Measurements from ENCODE around the gene PPIL1. TPM values are rescaled to one million over a fixed set of nuclear protein-coding genes. Genes with fewer than 3 reads are reported as not detected.

Gene PPIL1
- total RNA-seq, 2 donors from 2014 or later: 12.0 to 12.9 TPM

DNA sequence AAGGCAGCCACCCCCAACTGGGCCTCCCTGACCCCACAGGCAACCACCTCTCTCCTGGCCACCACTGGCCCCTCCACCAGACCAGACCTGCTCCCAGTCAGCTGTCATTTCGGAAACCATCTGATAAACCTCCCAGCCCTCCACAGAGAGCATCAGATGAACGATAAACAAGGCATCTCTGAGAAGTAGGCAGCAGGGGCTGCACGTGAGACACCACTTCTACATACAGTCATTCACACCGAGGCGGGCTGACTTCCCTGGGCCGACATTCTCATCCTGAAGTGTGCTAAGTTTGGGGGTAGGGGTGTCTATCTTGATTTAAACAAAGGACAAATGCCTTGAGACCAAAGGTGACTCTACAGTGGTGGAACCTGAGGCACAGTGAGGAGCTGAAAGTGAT, 49.2 kb downstream of the PPIL1 start:
- H3K27ac ChIP-seq: no peak overlapping the region

DNA sequence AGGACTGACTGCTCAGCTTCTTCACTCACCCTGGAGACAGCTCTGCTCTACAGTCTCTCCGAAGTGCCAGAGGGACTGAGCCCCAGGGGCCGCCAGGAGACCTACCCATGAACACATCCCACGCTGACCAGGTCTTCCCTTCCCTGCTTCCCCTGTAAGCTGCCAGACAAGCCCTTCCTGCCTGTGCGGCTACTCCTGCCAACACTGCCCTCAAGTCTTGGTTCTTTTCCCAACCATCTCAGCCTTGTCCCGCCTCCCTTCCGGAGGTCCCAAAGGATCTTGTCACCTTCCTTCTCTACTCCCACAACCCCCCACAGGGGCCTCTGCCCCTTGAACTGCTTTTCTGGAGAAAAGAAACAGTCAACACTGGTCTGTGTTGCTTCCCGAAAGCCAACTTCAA, 50.4 kb downstream of the PPIL1 start:
- peaks cover 5 to 11% of the 10 kb centered on the region in 2 donors for H3K4me1 ChIP-seq (ENCODE audit: control insufficient read depth in 1 of 2, low read depth in 2 of 2)
- TF ChIP-seq, protein P1, sequence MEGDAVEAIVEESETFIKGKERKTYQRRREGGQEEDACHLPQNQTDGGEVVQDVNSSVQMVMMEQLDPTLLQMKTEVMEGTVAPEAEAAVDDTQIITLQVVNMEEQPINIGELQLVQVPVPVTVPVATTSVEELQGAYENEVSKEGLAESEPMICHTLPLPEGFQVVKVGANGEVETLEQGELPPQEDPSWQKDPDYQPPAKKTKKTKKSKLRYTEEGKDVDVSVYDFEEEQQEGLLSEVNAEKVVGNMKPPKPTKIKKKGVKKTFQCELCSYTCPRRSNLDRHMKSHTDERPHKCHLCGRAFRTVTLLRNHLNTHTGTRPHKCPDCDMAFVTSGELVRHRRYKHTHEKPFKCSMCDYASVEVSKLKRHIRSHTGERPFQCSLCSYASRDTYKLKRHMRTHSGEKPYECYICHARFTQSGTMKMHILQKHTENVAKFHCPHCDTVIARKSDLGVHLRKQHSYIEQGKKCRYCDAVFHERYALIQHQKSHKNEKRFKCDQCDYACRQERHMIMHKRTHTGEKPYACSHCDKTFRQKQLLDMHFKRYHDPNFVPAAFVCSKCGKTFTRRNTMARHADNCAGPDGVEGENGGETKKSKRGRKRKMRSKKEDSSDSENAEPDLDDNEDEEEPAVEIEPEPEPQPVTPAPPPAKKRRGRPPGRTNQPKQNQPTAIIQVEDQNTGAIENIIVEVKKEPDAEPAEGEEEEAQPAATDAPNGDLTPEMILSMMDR (IDR thresholded peaks at IDR 0.05): no peak
- H3K9me3 ChIP-seq: no peaks in the 10 kb centered on the region
- no peak overlapping the region for H3K27ac ChIP-seq
- no peak for DNase-seq (ENCODE audit: low spot score)
- no peaks in the 10 kb centered on the region for H3K27me3 ChIP-seq (replicated peaks; ENCODE audit: insufficient read depth)
- no peak overlapping the region for H3K4me3 ChIP-seq
- ATAC-seq (ENCODE audit: insufficient number of reproducible peaks, low FRiP score, low read depth): no peak
- no peaks in the 10 kb centered on the region for H3K36me3 ChIP-seq

More for the DNA sequence above, 49.2 kb downstream of the PPIL1 start:
- H3K4me3 ChIP-seq: no peak overlapping the region
- TF ChIP-seq, protein P1 (IDR thresholded peaks at IDR 0.05): no peak
- no peaks in the 10 kb centered on the region for H3K9me3 ChIP-seq
- no peaks in the 10 kb centered on the region for H3K36me3 ChIP-seq
- H3K27me3 ChIP-seq (replicated peaks; ENCODE audit: insufficient read depth): no peaks in the 10 kb centered on the region
- ATAC-seq (ENCODE audit: insufficient number of reproducible peaks, low FRiP score, low read depth): no peak
- peaks cover 10 to 21% of the 10 kb centered on the region in 2 donors for H3K4me1 ChIP-seq (ENCODE audit: control insufficient read depth in 1 of 2, low read depth in 2 of 2)
- DNase-seq (ENCODE audit: low spot score): no peak

DNA sequence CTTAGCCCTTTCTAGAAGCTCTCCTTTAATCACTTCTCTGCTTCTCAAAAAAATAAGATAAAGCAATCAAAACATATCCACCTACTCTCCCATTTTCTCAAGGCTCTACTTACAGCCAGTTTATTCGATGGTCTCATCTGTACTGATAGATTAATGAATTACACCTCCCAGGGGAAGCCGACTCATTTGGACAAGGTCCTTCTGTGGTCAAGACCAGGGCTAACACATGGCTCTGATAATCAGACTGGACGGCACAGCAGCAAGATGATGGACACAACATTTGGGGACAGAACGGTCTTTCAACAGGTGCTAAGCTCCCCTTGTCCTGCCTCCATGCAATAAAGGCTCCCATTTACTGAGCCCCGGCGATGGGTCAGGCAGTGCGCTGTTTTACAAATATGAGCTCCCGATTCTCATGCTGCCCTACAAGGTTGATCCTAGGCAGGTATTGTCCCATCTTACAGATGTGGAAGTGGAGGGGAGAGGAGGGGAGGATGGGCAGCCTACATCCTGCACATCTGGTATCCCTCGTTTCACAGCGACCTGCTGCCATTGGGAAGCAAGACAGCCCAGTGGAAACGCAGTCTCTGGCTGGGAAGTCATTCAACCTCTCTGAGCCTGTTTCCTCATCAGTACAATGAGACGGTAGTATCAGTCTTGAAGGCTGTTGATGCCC, 51.0 kb downstream of the PPIL1 start:
- Histone ChIP-seq H3K27ac (no peak overlapping the region), H3K4me1 (ENCODE audit: control insufficient read depth in 1 of 2, low read depth in 2 of 2) (peaks cover 5 to 16% of the 10 kb centered on the region in 2 donors), H3K9me3 (no peaks in the 10 kb centered on the region), H3K4me3 (no peak overlapping the region), H3K27me3 (replicated peaks; ENCODE audit: insufficient read depth) (no peaks in the 10 kb centered on the region), H3K36me3 (no peaks in the 10 kb centered on the region)
- DNase-seq (ENCODE audit: low spot score): no peak
- ATAC-seq (ENCODE audit: insufficient number of reproducible peaks, low FRiP score, low read depth): no peak
- TF ChIP-seq, protein P1 (IDR thresholded peaks at IDR 0.05): no peak

DNA sequence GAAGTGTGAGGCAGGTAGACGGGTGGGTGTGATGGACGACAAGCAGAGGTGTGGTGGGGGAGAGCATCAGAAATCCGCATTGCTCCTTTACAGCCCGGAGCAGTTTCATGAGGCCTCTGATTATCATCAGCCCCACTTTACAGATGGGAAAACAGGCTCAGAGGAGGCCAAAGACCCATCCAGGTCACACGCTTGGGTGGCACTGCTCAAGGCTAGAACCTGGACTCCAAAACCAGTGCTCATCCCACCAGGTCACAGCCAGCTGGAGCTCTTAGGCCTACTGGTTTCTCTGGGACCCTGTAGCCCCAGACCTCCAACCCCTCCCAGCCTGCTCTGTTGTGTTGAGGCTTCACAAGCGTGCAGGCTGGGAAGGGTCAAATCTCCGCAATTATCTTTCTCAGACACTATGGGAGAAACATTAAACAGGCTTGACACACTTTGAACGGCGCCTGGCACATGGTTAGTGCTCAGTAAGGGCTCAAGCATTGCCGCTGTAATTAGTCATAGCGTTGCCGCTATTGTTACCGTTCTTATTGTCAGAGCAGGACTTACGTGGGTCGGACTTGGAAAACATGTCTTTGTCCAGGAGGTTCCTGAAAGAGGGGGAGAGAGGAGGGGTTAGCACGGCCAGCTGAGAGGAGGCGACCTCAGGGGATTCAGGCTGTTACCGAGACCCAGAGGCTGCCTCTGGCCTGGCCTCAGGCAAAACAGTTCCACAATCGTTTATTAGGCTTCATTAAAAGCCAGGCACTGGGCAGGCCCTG, 51.9 kb downstream of the PPIL1 start:
- H3K27me3 ChIP-seq (replicated peaks; ENCODE audit: insufficient read depth): no peaks in the 10 kb centered on the region
- peaks cover 5 to 14% of the 10 kb centered on the region in 2 donors for H3K4me1 ChIP-seq (ENCODE audit: control insufficient read depth in 1 of 2, low read depth in 2 of 2)
- DNase-seq (ENCODE audit: low spot score): no peak
- H3K4me3 ChIP-seq: no peak overlapping the region
- TF ChIP-seq, protein P1 (IDR thresholded peaks at IDR 0.05): no peak
- no peak overlapping the region for H3K27ac ChIP-seq
- no peaks in the 10 kb centered on the region for H3K9me3 ChIP-seq
- no peak for ATAC-seq (ENCODE audit: insufficient number of reproducible peaks, low FRiP score, low read depth)
- H3K36me3 ChIP-seq: no peaks in the 10 kb centered on the region

DNA sequence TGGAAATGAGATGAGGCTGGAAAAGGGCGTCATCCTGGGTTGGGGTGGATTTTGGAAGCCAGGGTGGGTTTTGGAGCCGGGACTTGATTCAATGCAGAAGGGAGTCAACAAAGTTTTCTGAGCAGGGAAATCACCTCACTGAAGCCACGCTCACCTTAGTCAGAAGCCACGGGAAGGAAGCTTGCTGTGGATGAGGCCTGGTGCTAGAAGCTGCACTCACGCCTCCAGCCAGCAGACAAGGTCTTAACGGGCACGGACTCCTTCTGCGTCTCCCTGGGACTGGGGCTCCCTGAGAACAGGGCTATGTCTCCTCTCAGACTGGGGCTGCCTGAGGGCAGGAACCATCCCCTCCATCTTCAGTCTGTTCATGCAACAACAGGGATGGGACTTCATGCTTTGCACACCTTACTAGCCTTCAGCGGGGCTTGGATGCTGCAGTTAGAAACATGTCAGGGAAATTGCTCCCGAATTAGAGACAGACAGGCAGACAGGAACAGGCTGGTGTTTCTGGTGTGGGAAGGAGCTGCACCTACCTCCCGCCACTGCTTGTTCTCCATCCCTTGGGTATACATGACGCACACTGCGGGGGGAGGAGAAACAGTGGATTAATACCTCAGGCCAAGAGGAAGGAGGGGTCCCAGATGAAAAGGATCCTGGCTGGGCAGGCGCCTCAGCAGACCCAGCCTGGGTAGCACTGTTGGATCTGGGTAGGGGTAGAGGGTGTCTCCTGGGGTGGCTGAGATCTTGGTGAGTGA, 52.8 kb downstream of the PPIL1 start:
- no peaks in the 10 kb centered on the region for H3K36me3 ChIP-seq
- H3K27me3 ChIP-seq (replicated peaks; ENCODE audit: insufficient read depth): no peaks in the 10 kb centered on the region
- no peak for DNase-seq (ENCODE audit: low spot score)
- H3K27ac ChIP-seq: no peak overlapping the region
- ATAC-seq (ENCODE audit: insufficient number of reproducible peaks, low FRiP score, low read depth): no peak
- H3K4me3 ChIP-seq: no peak overlapping the region
- H3K4me1 ChIP-seq (ENCODE audit: control insufficient read depth in 1 of 2, low read depth in 2 of 2): peaks cover 0 to 6% of the 10 kb centered on the region in 2 donors
- TF ChIP-seq, protein P1 (IDR thresholded peaks at IDR 0.05): no peak
- no peaks in the 10 kb centered on the region for H3K9me3 ChIP-seq
